ENCODE measurements around the gene PPP2R3B.
"Not testable (repeated sequence)": the region's sequence is repeated elsewhere in the genome, so short reads cannot be mapped to it uniquely, and the experiment has no call there.

Gene PPP2R3B

GRCh38 chrX:313546-313945 is 73.2 kb downstream of the PPP2R3B start:
- TF ChIP-seq CTCF (conservative IDR thresholded peaks at IDR 0.05; ENCODE audit: low read length): no peak

GRCh38 chrX:312621-313331 is 73.9 kb downstream of the PPP2R3B start:
- no peak for TF ChIP-seq CTCF (conservative IDR thresholded peaks at IDR 0.05; ENCODE audit: low read length)
- no peak for DNase-seq (ENCODE audit: low read depth)

More at GRCh38 chrX:313546-313945, 73.2 kb downstream of the PPP2R3B start:
- no peak overlapping the region for H3K4me3 ChIP-seq (ENCODE audit: low read length)
- no peak for DNase-seq (ENCODE audit: low read depth)

GRCh38 chrX:311156-312129 is 75.3 kb downstream of the PPP2R3B start:
- no peak overlapping the region for H3K4me3 ChIP-seq (ENCODE audit: low read length)
- no peak for DNase-seq (ENCODE audit: low read depth)
- no peak for TF ChIP-seq CTCF (conservative IDR thresholded peaks at IDR 0.05; ENCODE audit: low read length)

More at GRCh38 chrX:312621-313331, 73.9 kb downstream of the PPP2R3B start:
- no peak overlapping the region for H3K4me3 ChIP-seq (ENCODE audit: low read length)

- H3K4me3 ChIP-seq (ENCODE audit: low read length): no peak overlapping the region
- DNase-seq (ENCODE audit: low read depth): no peak
- TF ChIP-seq CTCF (conservative IDR thresholded peaks at IDR 0.05; ENCODE audit: low read length): no peak
Observed at GRCh38 chrX:310621-311155, 76.0 kb downstream of the PPP2R3B start.

GRCh38 chrX:308821-309520 is 77.7 kb downstream of the PPP2R3B start:
- DNase-seq (ENCODE audit: low read depth): no peak
- TF ChIP-seq CTCF (conservative IDR thresholded peaks at IDR 0.05; ENCODE audit: low read length): no peak
- no peak overlapping the region for H3K4me3 ChIP-seq (ENCODE audit: low read length)

- no peak for TF ChIP-seq CTCF (conservative IDR thresholded peaks at IDR 0.05; ENCODE audit: low read length)
- H3K4me3 ChIP-seq (ENCODE audit: low read length): no peak overlapping the region
- no peak for DNase-seq (ENCODE audit: low read depth)
Observed at GRCh38 chrX:307261-308111, 79.2 kb downstream of the PPP2R3B start.

GRCh38 chrX:306614-307251 is 80.0 kb downstream of the PPP2R3B start:
- DNase-seq (ENCODE audit: low read depth); H3K4me3 ChIP-seq (ENCODE audit: low read length): not testable (repeated sequence)

GRCh38 chrX:305781-306613 is 80.7 kb downstream of the PPP2R3B start:
- H3K4me3 ChIP-seq (ENCODE audit: low read length); DNase-seq (ENCODE audit: low read depth): not testable (repeated sequence)
